ENCODE measurements around the gene NRDC. TPM values are rescaled to one million over a fixed set of nuclear protein-coding genes. Genes with fewer than 3 reads are reported as not detected.

The NRDC gene
- total and polyA plus RNA-seq, 9 of the 15 experiments (the other 6 are each of a cell fraction or from before 2014, with no cell fraction given): 102 to 371 (median 201) TPM

DNA sequence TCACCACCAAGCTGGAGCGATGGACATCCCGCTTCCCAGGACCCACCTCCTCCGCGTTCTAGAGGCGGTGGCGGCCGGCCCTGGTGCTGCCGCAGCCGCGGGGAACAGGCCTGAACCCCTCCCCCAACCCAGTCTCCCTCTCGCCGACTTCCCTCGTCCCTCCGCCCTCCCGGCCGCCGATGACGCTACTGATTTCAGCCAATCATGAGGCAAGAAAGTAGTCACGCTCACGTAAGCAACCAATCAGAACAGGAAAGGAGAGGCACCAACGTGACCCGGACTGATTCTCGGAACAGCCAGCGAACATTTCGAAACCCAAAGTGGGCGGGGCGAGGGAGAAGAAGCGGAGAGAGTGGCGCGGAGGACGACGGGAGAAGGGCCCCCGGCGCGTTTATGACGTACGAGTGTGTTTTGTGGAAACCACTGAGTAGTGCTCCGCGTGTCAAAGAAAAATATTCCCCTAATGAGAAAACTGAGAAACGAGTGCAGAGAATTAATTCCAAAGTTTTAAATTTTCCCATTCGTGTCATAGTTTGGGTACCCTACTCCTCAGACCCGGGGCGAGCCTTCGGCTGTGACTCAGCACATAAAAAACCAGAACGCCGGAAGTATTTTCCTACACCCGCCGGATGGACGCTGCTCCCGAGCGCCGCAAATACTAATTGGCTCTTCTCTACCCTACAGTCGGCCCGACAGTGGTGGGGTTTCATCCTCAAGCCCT lies at the start of gene NRDC (continued):
- no peak for TF ChIP-seq RHOXF2B (CRISPR knock-in tag; conservative IDR thresholded peaks at IDR 0.05)
- TF ChIP-seq PCBP2 (IDR thresholded peaks at IDR 0.05; ENCODE audit: low read depth, low read length, poor library complexity, severe bottlenecking): no peak
- peak; percentile 13; the same call in 1 of the 2 replicates for TF ChIP-seq HDAC2 (IDR thresholded peaks at IDR 0.05)
- TF ChIP-seq ZNF695 (CRISPR knock-in tag; IDR thresholded peaks at IDR 0.05): no peak
- TF ChIP-seq ZBTB7A (IDR thresholded peaks at IDR 0.05; ENCODE audit: borderline replicate concordance, control insufficient read depth, low read depth, low read length): peak; percentile 31; the same call in 1 of the 2 replicates
- no peak for TF ChIP-seq ZFPM2 (CRISPR knock-in tag; IDR thresholded peaks at IDR 0.05)
- TF ChIP-seq ZHX1 (conservative IDR thresholded peaks at IDR 0.05; ENCODE audit: low read length): no peak; the same call in 1 of the 2 replicates
- TF ChIP-seq RBBP5 (IDR thresholded peaks at IDR 0.05; ENCODE audit: borderline replicate concordance, insufficient read depth, low read length, poor library complexity, severe bottlenecking): peak; percentile 82
- TF ChIP-seq PBX2 (CRISPR knock-in tag; IDR thresholded peaks at IDR 0.05; ENCODE audit: low read depth): no peak
- TF ChIP-seq PBX2 (tag; conservative IDR thresholded peaks at IDR 0.05; ENCODE audit: low read depth): no peak; the same call in 1 of the 2 replicates
- TF ChIP-seq ZNF143 (CRISPR knock-in tag; IDR thresholded peaks at IDR 0.05): peak; percentile 86
- TF ChIP-seq NR2C2 (CRISPR knock-in tag; IDR thresholded peaks at IDR 0.05): peak; percentile 65; the same call in 1 of the 2 replicates
- peak; percentile 98 for TF ChIP-seq NR2C2 (tag; IDR thresholded peaks at IDR 0.05)
- no peak for TF ChIP-seq ZNF280A (IDR thresholded peaks at IDR 0.05; ENCODE audit: low read depth, partially characterized antibody)
- peak; percentile 98 for TF ChIP-seq MTA1 (IDR thresholded peaks at IDR 0.05; ENCODE audit: borderline replicate concordance)
- no peak; the same call in 1 of the 2 replicates for TF ChIP-seq TOE1 (IDR thresholded peaks at IDR 0.05; ENCODE audit: borderline replicate concordance)
- 0 out of 2 replicates have a peak, but pooled peaks have one; percentile 78 for TF ChIP-seq TOE1 (CRISPR knock-in tag; IDR thresholded peaks at IDR 0.05; ENCODE audit: borderline replicate concordance, low read depth)
- TF ChIP-seq FOXA3 (CRISPR knock-in tag; conservative IDR thresholded peaks at IDR 0.05 in 1 of 2, IDR thresholded peaks at IDR 0.05 in 1 of 2): no peak
- no peak for TF ChIP-seq KAT2B (IDR thresholded peaks at IDR 0.05; ENCODE audit: low read depth, low read length)
- TF ChIP-seq CBX5 (IDR thresholded peaks at IDR 0.05; ENCODE audit: borderline replicate concordance, low read depth): no peak
